BLaER1 (cell line): ENCODE results near the gene USP40.
A peak's percentile ranks its signal among the peaks of the same experiment; 100 is the strongest.

Experiments used
- H3K27ac ChIP-seq: shearing (Covaris generic); formaldehyde crosslinking; 2 replicates; pipeline ENCODE4 v1.8.1; 2022
- H3K27me3 ChIP-seq: shearing (Covaris generic); formaldehyde crosslinking; 2 replicates; pipeline ENCODE4 v1.8.1; 2022
- H3K36me3 ChIP-seq: shearing (Covaris generic); formaldehyde crosslinking; 2 replicates; pipeline ENCODE4 v1.8.1; 2022
- H3K4me1 ChIP-seq: shearing (Covaris generic); formaldehyde crosslinking; 2 replicates; pipeline ENCODE4 v1.8.1; 2022
- H3K4me2 ChIP-seq: shearing (Covaris generic); formaldehyde crosslinking; 2 replicates; pipeline ENCODE4 v1.8.1; 2022
- H3K4me3 ChIP-seq: shearing (Covaris generic); formaldehyde crosslinking; 2 replicates; pipeline ENCODE4 v1.8.1; 2022
- H3K9ac ChIP-seq: shearing (Covaris generic); formaldehyde crosslinking; 2 replicates; pipeline ENCODE4 v1.8.1; 2022
- H3K9me3 ChIP-seq: shearing (Covaris generic); formaldehyde crosslinking; 2 replicates; pipeline ENCODE4 v1.8.1; 2022
- H4K20me1 ChIP-seq: shearing (Covaris generic); formaldehyde crosslinking; 2 replicates; pipeline ENCODE4 v1.8.1; 2022
- Cebpa-rat ChIP-seq: shearing (Covaris generic); IDR thresholded peaks from 2 replicates; pipeline ENCODE4 v1.8.1; 2022

The USP40 gene

DNA sequence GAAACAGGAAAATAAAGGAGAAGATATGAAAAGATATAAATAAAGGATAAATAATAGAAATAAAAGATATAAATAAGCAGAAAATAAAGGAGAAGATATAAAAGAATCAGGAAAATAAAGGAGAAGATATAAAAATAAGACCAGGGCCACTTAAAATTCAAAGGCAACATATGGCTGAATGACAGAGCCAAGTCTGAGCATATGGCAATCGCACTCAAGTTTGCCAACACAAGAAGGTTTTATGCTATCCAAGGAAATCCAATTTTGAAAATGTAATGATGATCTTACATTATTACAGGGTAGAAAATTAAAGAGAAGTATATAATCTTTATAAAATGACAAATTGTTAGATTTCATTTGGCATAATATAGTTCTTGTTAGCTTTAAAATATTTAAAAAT, 33.6 kb downstream of the USP40 start:
- H3K9me3 ChIP-seq = no peaks in the 10 kb centered on the region
- no peak overlapping the region for H3K4me3 ChIP-seq
- no peaks in the 10 kb centered on the region for H3K4me1 ChIP-seq
- H3K27me3 ChIP-seq = no peaks in the 10 kb centered on the region
- H3K36me3 ChIP-seq = peaks cover 12% of the 10 kb centered on the region
- no peak overlapping the region for H3K4me2 ChIP-seq
- no peaks in the 10 kb centered on the region for H4K20me1 ChIP-seq
- no peak for TF ChIP-seq Cebpa-rat
- no peak overlapping the region for H3K9ac ChIP-seq
- H3K27ac ChIP-seq = no peak overlapping the region

DNA sequence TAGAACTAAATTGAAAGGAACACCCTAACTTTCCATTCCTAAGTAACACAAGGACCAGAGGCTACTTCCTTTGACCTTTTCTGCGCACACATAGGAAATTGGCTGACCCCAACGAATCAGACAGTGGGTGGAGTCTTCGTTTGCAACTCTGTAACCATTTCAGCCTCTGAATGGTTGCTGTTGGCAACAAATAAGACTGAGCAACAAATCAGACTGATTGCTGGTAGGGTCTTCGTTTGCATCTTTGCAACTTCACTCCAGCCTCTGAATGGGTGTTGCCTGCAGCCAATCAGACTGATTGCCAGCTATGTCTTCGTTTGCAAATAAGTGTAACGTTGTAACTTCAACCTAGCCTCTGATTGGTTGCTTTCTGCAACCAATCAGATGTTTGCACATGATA, 34.6 kb downstream of the USP40 start:
- Histone ChIP-seq H3K9me3 (no peaks in the 10 kb centered on the region), H3K36me3 (peaks cover 12% of the 10 kb centered on the region), H3K4me2 (no peak overlapping the region), H3K4me1 (no peaks in the 10 kb centered on the region), H3K4me3 (no peak overlapping the region), H3K27me3 (no peaks in the 10 kb centered on the region), H3K27ac (no peak overlapping the region), H3K9ac (no peak overlapping the region), H4K20me1 (no peaks in the 10 kb centered on the region)
- TF ChIP-seq Cebpa-rat = no peak

DNA sequence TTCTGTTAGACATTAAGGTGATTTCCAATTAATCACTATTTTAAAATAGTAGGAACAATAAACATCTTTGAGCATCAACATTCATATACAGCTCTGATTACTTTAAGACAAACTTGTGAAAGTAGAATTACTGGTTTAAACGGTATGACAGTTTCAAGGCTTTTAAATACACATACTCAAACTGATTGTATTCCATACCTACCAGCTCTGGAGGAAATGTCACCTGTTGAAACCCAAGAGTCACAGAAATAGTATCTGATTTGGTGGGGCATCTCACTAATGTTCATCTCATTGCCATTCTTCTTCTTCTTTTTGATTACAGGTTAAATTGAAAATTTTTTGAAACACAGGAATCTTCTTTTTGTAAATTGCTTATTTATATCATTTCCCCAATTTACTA, 36.2 kb downstream of the USP40 start:
- Histone ChIP-seq H3K9ac (no peak overlapping the region), H4K20me1 (no peaks in the 10 kb centered on the region), H3K36me3 (peaks cover 12% of the 10 kb centered on the region), H3K4me2 (no peak overlapping the region), H3K4me3 (no peak overlapping the region), H3K4me1 (no peaks in the 10 kb centered on the region), H3K9me3 (no peaks in the 10 kb centered on the region), H3K27ac (no peak overlapping the region), H3K27me3 (no peaks in the 10 kb centered on the region)
- no peak for TF ChIP-seq Cebpa-rat

DNA sequence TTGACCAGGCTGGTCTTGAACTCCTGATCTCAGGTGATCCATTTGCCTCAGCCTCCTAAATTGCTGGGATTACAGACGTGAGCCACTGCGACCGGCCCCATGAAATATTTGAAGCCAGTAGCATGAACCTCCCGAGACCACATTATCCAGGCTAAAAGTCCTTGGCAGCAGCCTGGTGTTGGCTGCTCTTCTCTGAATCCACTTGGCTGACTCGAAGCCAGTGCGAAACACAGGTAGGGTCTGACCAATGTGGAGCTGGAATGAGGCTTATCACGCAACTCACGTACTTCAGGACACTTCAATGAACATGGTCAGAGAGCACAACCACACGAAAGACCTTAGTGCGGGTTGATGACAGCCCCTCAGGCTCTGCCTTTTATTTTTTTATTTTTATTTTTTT, 38.4 kb downstream of the USP40 start:
- Histone ChIP-seq H3K9me3 (no peaks in the 10 kb centered on the region), H3K27me3 (no peaks in the 10 kb centered on the region), H3K4me3 (no peak overlapping the region), H4K20me1 (no peaks in the 10 kb centered on the region), H3K36me3 (peaks cover 13% of the 10 kb centered on the region), H3K4me2 (no peak overlapping the region), H3K9ac (no peak overlapping the region), H3K27ac (no peak overlapping the region), H3K4me1 (no peaks in the 10 kb centered on the region)
- no peak for TF ChIP-seq Cebpa-rat

DNA sequence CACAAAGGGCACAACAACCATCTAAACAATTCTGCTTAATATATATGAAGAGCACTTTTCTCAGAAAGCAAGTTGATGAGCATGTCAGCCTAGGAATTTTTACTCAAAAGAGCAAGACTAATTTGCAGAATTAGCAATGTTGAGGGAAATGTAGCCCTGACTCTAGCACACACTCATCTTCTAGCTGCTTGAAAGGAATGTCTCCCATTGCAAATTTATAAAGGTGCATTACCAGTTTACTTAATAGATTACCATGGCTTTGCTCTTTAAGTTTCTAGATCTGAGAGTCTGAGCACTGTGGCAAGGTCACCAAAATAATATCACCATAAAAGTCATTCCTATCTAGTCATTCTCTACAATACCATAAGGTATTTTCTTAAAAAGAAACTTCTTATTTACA, 40.8 kb downstream of the USP40 start:
- no peak overlapping the region for H3K4me2 ChIP-seq
- no peak overlapping the region for H3K4me3 ChIP-seq
- H3K9ac ChIP-seq = no peak overlapping the region
- 0 out of 2 replicates have a peak, but pooled peaks cover 3% of the 10 kb centered on the region for H3K36me3 ChIP-seq
- no peak overlapping the region for H3K27ac ChIP-seq
- no peak for TF ChIP-seq Cebpa-rat
- H3K4me1 ChIP-seq = no peaks in the 10 kb centered on the region
- H3K27me3 ChIP-seq = no peaks in the 10 kb centered on the region
- no peaks in the 10 kb centered on the region for H4K20me1 ChIP-seq
- no peaks in the 10 kb centered on the region for H3K9me3 ChIP-seq

- Histone ChIP-seq H3K36me3 (peaks cover 3% of the 10 kb centered on the region; the same call in 1 of the 2 replicates), H3K4me1 (peaks cover 9% of the 10 kb centered on the region; the same call in 1 of the 2 replicates), H3K27ac (no peak overlapping the region), H3K9ac (no peak overlapping the region), H4K20me1 (no peaks in the 10 kb centered on the region), H3K4me3 (no peak overlapping the region), H3K9me3 (no peaks in the 10 kb centered on the region), H3K4me2 (peak overlapping the region; percentile 11; the same call in 1 of the 2 replicates), H3K27me3 (no peaks in the 10 kb centered on the region)
- no peak for TF ChIP-seq Cebpa-rat
Measured at GRCh38 chr2:233519787-233520611, 46.6 kb downstream of the USP40 start.

DNA sequence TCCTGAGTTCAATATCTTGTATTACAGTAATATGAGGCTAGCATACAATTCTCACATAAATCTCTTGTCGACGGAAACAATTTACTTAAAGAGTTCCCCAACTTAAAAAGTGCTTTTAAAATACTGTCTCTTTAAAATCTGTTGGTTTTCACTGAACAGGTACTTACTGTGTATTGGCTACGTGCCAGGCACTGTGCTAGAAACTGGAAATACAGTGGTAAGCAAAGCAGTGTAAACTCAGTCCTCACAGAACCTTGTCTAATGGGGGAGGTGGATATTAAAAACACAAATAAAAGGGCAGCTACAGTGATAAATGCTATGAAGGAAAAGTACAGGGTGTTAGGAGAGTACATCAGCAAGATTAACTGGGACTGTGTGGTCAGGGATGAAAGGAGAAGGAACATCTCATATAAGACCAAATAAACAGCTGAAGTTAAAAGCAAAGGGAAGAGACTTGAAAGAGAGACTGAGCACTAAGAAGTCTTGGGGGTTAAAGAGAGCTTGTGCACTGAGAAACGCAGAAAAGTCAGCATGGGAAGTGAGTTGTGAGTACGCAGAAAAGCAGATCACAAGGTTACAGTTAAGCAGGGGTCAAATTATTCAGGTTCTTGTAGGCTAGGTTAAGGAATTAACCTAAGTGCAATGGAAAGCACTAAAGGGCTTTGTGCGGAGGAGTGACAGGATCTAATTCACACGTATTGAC, 52.5 kb downstream of the USP40 start:
- Histone ChIP-seq H4K20me1 (no peaks in the 10 kb centered on the region), H3K4me1 (no peaks in the 10 kb centered on the region), H3K9me3 (no peaks in the 10 kb centered on the region), H3K36me3 (no peaks in the 10 kb centered on the region; the same call in 1 of the 2 replicates), H3K9ac (no peak overlapping the region), H3K4me2 (no peak overlapping the region), H3K4me3 (no peak overlapping the region), H3K27ac (no peak overlapping the region), H3K27me3 (no peaks in the 10 kb centered on the region)
- TF ChIP-seq Cebpa-rat = no peak

- H3K27me3 ChIP-seq = no peaks in the 10 kb centered on the region
- no peak overlapping the region for H3K4me2 ChIP-seq
- no peak overlapping the region for H3K27ac ChIP-seq
- H4K20me1 ChIP-seq = no peaks in the 10 kb centered on the region
- TF ChIP-seq Cebpa-rat = no peak
- H3K4me1 ChIP-seq = peaks cover 7% of the 10 kb centered on the region; the same call in 1 of the 2 replicates
- H3K4me3 ChIP-seq = no peak overlapping the region
- no peak overlapping the region for H3K9ac ChIP-seq
- peaks cover 13% of the 10 kb centered on the region; the same call in 1 of the 2 replicates for H3K36me3 ChIP-seq
- peaks cover 22% of the 10 kb centered on the region for H3K9me3 ChIP-seq
Measured at GRCh38 chr2:233503947-233504637, 62.5 kb downstream of the USP40 start.

DNA sequence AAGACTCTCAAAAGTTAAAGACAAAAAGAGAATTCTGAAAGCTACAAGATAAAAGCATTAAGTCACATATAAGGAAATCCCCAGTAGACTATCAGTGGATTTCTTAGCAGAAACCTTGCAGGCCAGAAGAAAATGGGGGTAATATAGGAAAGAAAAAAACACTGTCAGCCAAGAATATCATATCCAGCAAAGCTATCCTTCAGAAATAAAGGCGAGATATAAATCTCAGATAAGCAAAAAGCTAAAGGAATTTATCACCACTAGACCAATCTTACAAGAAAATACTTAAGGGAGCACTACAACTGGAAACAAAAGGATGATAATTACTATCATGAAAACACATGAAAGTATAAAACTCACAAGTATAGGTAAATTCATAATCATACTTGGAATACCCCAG, 63.1 kb downstream of the USP40 start:
- Histone ChIP-seq H3K4me3 (no peak overlapping the region), H3K4me2 (no peak overlapping the region), H3K4me1 (peaks cover 7% of the 10 kb centered on the region; the same call in 1 of the 2 replicates), H3K36me3 (peaks cover 16% of the 10 kb centered on the region), H3K27me3 (no peaks in the 10 kb centered on the region), H3K27ac (no peak overlapping the region), H3K9ac (no peak overlapping the region), H3K9me3 (peaks cover 22% of the 10 kb centered on the region), H4K20me1 (no peaks in the 10 kb centered on the region)
- no peak for TF ChIP-seq Cebpa-rat
